Endothelial cell of umbilical vein (primary cell): Measurements from ENCODE around the gene CNNM3. TPM values are rescaled to one million over a fixed set of nuclear protein-coding genes. Genes with fewer than 3 reads are reported as not detected.

Experiments
- BruUV-seq: library from RNA; stranded (reverse); fragments of 400-500 nt; replicated peaks from 2 replicates; lab custom pipeline; 2021; lab: Mats Ljungman, UMichigan
- CTCF ChIA-PET: fragments of 300-600, 350-600 bp; sonication (Branson Sonifier 250); formaldehyde crosslinking; loops from one replicate; lab custom pipeline; 2021; ENCODE audit warnings: antibody characterized with exemption, inconsistent platforms; lab: Charles Lee
- POLR2A ChIA-PET: fragments of 300-600, 350-600 bp; sonication (Branson Sonifier 250); formaldehyde crosslinking; loops from one replicate; lab custom pipeline; 2021; ENCODE audit warnings: antibody characterized with exemption, inconsistent platforms; lab: Charles Lee
- DNase-seq: peaks from one replicate; pipeline ENCODE4 v3.0.0-alpha.2; 2011; ENCODE audit warnings: low read depth, low spot score
- FAIRE-seq: peaks from 2 replicates; lab custom pipeline; 2011; peaks lifted over from hg19 to GRCh38; lab: Jason Lieb, UNC
- H2AFZ ChIP-seq: 2 replicates; pipeline ENCODE4 v1.6.0; 2012; ENCODE audit warnings: low read depth, low read length, control low read depth, inconsistent platforms
- H3K27ac ChIP-seq: 2 replicates; pipeline ENCODE4 v1.5.1; 2011; ENCODE audit warnings: low read depth, mild to moderate bottlenecking, control low read depth, low read length, moderate library complexity; ENCODE audit not compliant: insufficient read depth
- H3K27me3 ChIP-seq, 2 experiments: 2 replicates each; pipeline versions ENCODE4 v1.6.0 to v1.6.1; 2011; ENCODE audit warnings: low read length in 2 of 2, mixed read lengths in 1 of 2; ENCODE audit not compliant: control insufficient read depth in 2 of 2, insufficient read depth in 2 of 2
- H3K36me3 ChIP-seq, 2 experiments: 2 replicates in 1 of 2; 3 replicates in 1 of 2; pipeline ENCODE4 v1.5.1; 2011; ENCODE audit warnings: low read length in 2 of 2, mild to moderate bottlenecking in 1 of 2, moderate library complexity in 1 of 2; ENCODE audit not compliant: control insufficient read depth in 2 of 2, insufficient read depth in 2 of 2; ENCODE audit errors: extremely low read depth in 1 of 2
- H3K4me1 ChIP-seq: 3 replicates; pipeline ENCODE4 v1.5.1; 2011; ENCODE audit warnings: mild to moderate bottlenecking, low read length; ENCODE audit not compliant: control insufficient read depth, insufficient read depth; ENCODE audit errors: extremely low read depth
- H3K4me2 ChIP-seq: 2 replicates; pipeline ENCODE4 v1.6.1; 2011; ENCODE audit warnings: low read length, control low read depth, mixed read lengths; ENCODE audit not compliant: insufficient read depth
- H3K4me3 ChIP-seq, 3 experiments: fragments of 200-600 bp in 1 of 3; sonication (generic), shearing (Covaris generic) in 1 of 3; replicated peaks in 1 of 3; 2 replicates each; pipeline ENCODE4 v1.5.1; 2011 to 2016; ENCODE audit warnings: control low read depth in 3 of 3, low read length in 3 of 3, mild to moderate bottlenecking in 2 of 3, inconsistent platforms in 1 of 3, low read depth in 1 of 3, moderate library complexity in 1 of 3; ENCODE audit not compliant: insufficient read depth in 1 of 3
- H3K79me2 ChIP-seq: 2 replicates; pipeline ENCODE4 v1.6.0; 2012; ENCODE audit warnings: low read length, inconsistent platforms; ENCODE audit not compliant: control insufficient read depth, insufficient read depth
- H3K9ac ChIP-seq: replicated peaks from 2 replicates; pipeline ENCODE3; 2011; ENCODE audit warnings: low read length, control low read depth; ENCODE audit not compliant: insufficient read depth; ENCODE audit errors: extremely low read depth
- H3K9me1 ChIP-seq: replicated peaks from 3 replicates; pipeline ENCODE4 v1.6.0; 2011; ENCODE audit warnings: mild to moderate bottlenecking, low read length; ENCODE audit not compliant: control insufficient read depth, insufficient read depth; ENCODE audit errors: extremely low read depth
- H3K9me3 ChIP-seq: replicated peaks from 2 replicates; pipeline ENCODE4 v1.5.1; 2012; ENCODE audit warnings: low read length, inconsistent platforms; ENCODE audit not compliant: control insufficient read depth, insufficient read depth
- H4K20me1 ChIP-seq: replicated peaks from 2 replicates; pipeline ENCODE3; 2011; ENCODE audit warnings: mild to moderate bottlenecking, low read length; ENCODE audit not compliant: control insufficient read depth, insufficient read depth; ENCODE audit errors: extremely low read depth
- EZH2 ChIP-seq: IDR thresholded peaks from 2 replicates; pipeline ENCODE4 v1.6.1; 2012; ENCODE audit warnings: borderline replicate concordance, low read depth, mild to moderate bottlenecking, moderate library complexity, low read length, inconsistent platforms; ENCODE audit not compliant: severe bottlenecking
- FOS ChIP-seq: IDR thresholded peaks from 2 replicates; pipeline ENCODE4 v1.6.1; 2011; ENCODE audit warnings: mild to moderate bottlenecking, low read length, moderate library complexity, borderline replicate concordance; ENCODE audit not compliant: insufficient read depth
- GATA2 ChIP-seq: IDR thresholded peaks from 2 replicates; pipeline ENCODE4 v1.7.0; 2011; ENCODE audit warnings: low read depth, mild to moderate bottlenecking, moderate library complexity, mixed read lengths, low read length; ENCODE audit not compliant: insufficient read length, insufficient read depth
- JUN ChIP-seq: IDR thresholded peaks from 2 replicates; pipeline ENCODE4 v1.6.1; 2011; ENCODE audit warnings: borderline replicate concordance, low read depth; ENCODE audit not compliant: insufficient read length, insufficient read depth
- MYC ChIP-seq: IDR thresholded peaks from one replicate; pipeline ENCODE4 v1.6.1; 2011; ENCODE audit warnings: mild to moderate bottlenecking, low read depth, low read length
- POLR2A ChIP-seq: IDR thresholded peaks from 2 replicates; pipeline ENCODE4 v1.6.1; 2012; ENCODE audit warnings: low read depth, mild to moderate bottlenecking, control low read depth, low read length
- POLR2AphosphoS5 ChIP-seq: IDR thresholded peaks from 2 replicates; pipeline ENCODE4 v1.6.1; 2012; ENCODE audit warnings: low read depth, mild to moderate bottlenecking, control low read depth, low read length, moderate library complexity; ENCODE audit not compliant: insufficient read depth
- dilution Hi-C: fragments of 300-500 bp; cut with MboI; formaldehyde crosslinking; loops from one replicate; pipeline ENCODE4 v1.15.0; 2019; ENCODE audit warnings: low sequenced_read_pairs; ENCODE audit not compliant: extremely low pct_ligation_motif_present
- intact Hi-C: fragments of 100-400 bp; cut with micrococcal nuclease; formaldehyde crosslinking; loops from one replicate; pipeline ENCODE4 v1.10.0; 2022
- polyA plus RNA-seq, 4 experiments: library from polyadenylated mRNA; depleted of rRNA in 3 of 4; stranded (reverse) in 3 of 4; unstranded in 1 of 4; fragments of >200 nt; gene quantifications; 2 replicates each; pipeline versions ENCODE4 v1.2.1 to v1.2.3, GENCODE V29; 2011 to 2012; ENCODE audit warnings: missing spikeins in 1 of 4
- total RNA-seq: library from RNA; stranded (reverse); gene quantifications from 2 replicates; pipeline ENCODE4 v1.2.3, GENCODE V29; 2021
- TF ChIP-seq, protein P1 (sequence below), 2 donors: IDR thresholded peaks; 1 replicate in 1 of 2; 2 replicates in 1 of 2; pipeline ENCODE4 v1.5.1; 2011; ENCODE audit warnings: low read length in 2 of 2, mild to moderate bottlenecking in 2 of 2, moderate library complexity in 2 of 2, control low read depth in 1 of 2, inconsistent platforms in 1 of 2, low read depth in 1 of 2; ENCODE audit not compliant: insufficient read depth in 1 of 2; ENCODE audit errors: extremely low read depth in 1 of 2
- TF ChIP-seq, protein P2 (sequence below): IDR thresholded peaks from 2 replicates; pipeline ENCODE4 v1.6.1; 2011; ENCODE audit not compliant: insufficient read depth, insufficient read length

CNNM3 gene
- total and polyA plus RNA-seq, 2 donors (not counting 3 experiments of a cell fraction or from before 2014, with no cell fraction given), result 13.0 to 14.9 TPM

DNA sequence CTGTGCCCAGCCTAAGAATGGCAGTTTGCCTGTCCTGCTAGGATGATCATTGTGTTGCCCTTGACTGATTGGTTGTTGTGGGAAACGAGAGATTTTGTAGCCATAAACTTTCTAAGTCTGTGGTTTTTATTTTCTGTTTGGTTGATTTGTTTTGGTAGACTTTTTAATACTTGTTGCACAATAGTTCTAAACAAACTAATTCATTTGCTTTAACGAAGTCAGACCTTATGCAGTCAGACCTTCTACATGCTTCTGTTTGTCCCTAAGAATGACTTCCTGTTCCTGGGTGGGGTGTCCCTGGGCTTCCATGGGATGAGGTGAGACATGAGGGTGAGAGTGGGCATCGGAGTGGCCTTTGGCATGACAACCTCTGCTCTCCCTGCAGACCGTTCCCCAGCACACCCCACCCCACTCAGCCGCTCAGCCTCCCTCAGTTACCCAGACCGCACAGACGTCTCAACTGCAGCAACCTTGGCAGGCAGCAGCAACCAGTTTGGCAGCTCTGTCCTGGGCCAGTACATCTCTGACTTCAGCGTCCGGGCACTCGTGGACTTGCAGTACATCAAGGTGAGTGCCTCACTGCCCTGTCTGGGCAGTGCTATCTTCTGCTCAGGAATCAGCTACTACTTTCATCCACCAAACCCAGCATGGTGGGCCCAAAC, 7.8 kb upstream of the CNNM3 start:
- no peak for TF ChIP-seq EZH2
- TF ChIP-seq JUN, result no peak
- TF ChIP-seq, protein P1, sequence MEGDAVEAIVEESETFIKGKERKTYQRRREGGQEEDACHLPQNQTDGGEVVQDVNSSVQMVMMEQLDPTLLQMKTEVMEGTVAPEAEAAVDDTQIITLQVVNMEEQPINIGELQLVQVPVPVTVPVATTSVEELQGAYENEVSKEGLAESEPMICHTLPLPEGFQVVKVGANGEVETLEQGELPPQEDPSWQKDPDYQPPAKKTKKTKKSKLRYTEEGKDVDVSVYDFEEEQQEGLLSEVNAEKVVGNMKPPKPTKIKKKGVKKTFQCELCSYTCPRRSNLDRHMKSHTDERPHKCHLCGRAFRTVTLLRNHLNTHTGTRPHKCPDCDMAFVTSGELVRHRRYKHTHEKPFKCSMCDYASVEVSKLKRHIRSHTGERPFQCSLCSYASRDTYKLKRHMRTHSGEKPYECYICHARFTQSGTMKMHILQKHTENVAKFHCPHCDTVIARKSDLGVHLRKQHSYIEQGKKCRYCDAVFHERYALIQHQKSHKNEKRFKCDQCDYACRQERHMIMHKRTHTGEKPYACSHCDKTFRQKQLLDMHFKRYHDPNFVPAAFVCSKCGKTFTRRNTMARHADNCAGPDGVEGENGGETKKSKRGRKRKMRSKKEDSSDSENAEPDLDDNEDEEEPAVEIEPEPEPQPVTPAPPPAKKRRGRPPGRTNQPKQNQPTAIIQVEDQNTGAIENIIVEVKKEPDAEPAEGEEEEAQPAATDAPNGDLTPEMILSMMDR (IDR thresholded peaks at IDR 0.05; ENCODE audit: extremely low read depth in 1 of 2, insufficient read depth in 1 of 2, low read depth in 1 of 2, low read length in 2 of 2), result no peak
- TF ChIP-seq POLR2A, result no peak
- TF ChIP-seq, protein P2, sequence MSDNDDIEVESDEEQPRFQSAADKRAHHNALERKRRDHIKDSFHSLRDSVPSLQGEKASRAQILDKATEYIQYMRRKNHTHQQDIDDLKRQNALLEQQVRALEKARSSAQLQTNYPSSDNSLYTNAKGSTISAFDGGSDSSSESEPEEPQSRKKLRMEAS, result no peak
- TF ChIP-seq POLR2AphosphoS5, result no peak
- TF ChIP-seq GATA2, result no peak
- no peak for TF ChIP-seq MYC
- TF ChIP-seq FOS, result no peak
- intact Hi-C loops, result no loop called here

More for the DNA sequence above, 7.8 kb upstream of the CNNM3 start:
- Histone ChIP-seq H3K27ac (no peak overlapping the region), H3K9me1 (no peaks in the 10 kb centered on the region), H3K4me3 (no peak overlapping the region), H4K20me1 (no peaks in the 10 kb centered on the region), H3K9me3 (no peaks in the 10 kb centered on the region), H2AFZ (no peak overlapping the region), H3K36me3 (no peaks in the 10 kb centered on the region), H3K79me2 (no peaks in the 10 kb centered on the region), H3K27me3 (no peaks in the 10 kb centered on the region), H3K9ac (no peak overlapping the region), H3K4me2 (no peak overlapping the region), H3K4me1 (no peaks in the 10 kb centered on the region)
- ChIA-PET CTCF (no interaction called here), POLR2A (no interaction called here)
- no TSS peak for BruUV-seq
- dilution Hi-C loops, result no loop called here
- DNase-seq (no peak), FAIRE-seq (no peak)
